Ramos (cell line): ENCODE measurements around the gene CALCOCO2.
"Not testable (repeated sequence)": the region's sequence is repeated elsewhere in the genome, so short reads cannot be mapped to it uniquely, and the experiment has no call there.

ENCODE experiments used
- in situ Hi-C: fragments of 300-500 bp; cut with MboI; formaldehyde crosslinking; loops from one replicate; pipeline ENCODE4 v1.14.3; 2022; ENCODE audit warnings: low sequenced_read_pairs; ENCODE audit not compliant: unreplicated experiment

The CALCOCO2 gene

GRCh38 chr17:48871551-48872351, 40.9 kb downstream of the CALCOCO2 start:
- in situ Hi-C loops: no loop called here

GRCh38 chr17:48872409-48872808, 41.6 kb downstream of the CALCOCO2 start:
- in situ Hi-C loops: not testable (repeated sequence)

GRCh38 chr17:48873209-48873608, 42.4 kb downstream of the CALCOCO2 start:
- in situ Hi-C loops: no loop called here

GRCh38 chr17:48873696-48874443, 43.0 kb downstream of the CALCOCO2 start:
- in situ Hi-C loops: no loop called here

GRCh38 chr17:48878920-48879898, 48.4 kb downstream of the CALCOCO2 start:
- in situ Hi-C loops: loop anchor here (5.0 kb wide), 2 partner anchors 67 to 202 kb away; no protein-coding TSS in a partner anchor

GRCh38 chr17:48882272-48882671, 51.4 kb downstream of the CALCOCO2 start:
- in situ Hi-C loops: no loop called here

- in situ Hi-C loops: no loop called here
These were observed 52.3 kb downstream of the CALCOCO2 start for GRCh38 chr17:48883171-48883570.

GRCh38 chr17:48890086-48890485, 59.3 kb downstream of the CALCOCO2 start:
- in situ Hi-C loops: no loop called here

GRCh38 chr17:48892940-48893645, 62.3 kb downstream of the CALCOCO2 start:
- in situ Hi-C loops: no loop called here

GRCh38 chr17:48893646-48894508, 63.0 kb downstream of the CALCOCO2 start:
- in situ Hi-C loops: no loop called here

GRCh38 chr17:48894886-48895285, 64.1 kb downstream of the CALCOCO2 start:
- in situ Hi-C loops: no loop called here

GRCh38 chr17:48901241-48901640, 70.4 kb downstream of the CALCOCO2 start:
- in situ Hi-C loops: no loop called here

- in situ Hi-C loops: no loop called here
These were observed 72.6 kb downstream of the CALCOCO2 start for GRCh38 chr17:48903401-48903800.

GRCh38 chr17:48904428-48904827, 73.6 kb downstream of the CALCOCO2 start:
- in situ Hi-C loops: no loop called here

GRCh38 chr17:48905987-48906515, 75.2 kb downstream of the CALCOCO2 start:
- in situ Hi-C loops: no loop called here

GRCh38 chr17:48907713-48908046, 76.8 kb downstream of the CALCOCO2 start:
- in situ Hi-C loops: no loop called here

- in situ Hi-C loops: no loop called here
These were observed 77.4 kb downstream of the CALCOCO2 start, which contains the start of gene UBE2Z for GRCh38 chr17:48908047-48908843. UBE2Z (plus strand) TSS chr17:48908407; CDS start chr17:48908504, 97 bp downstream.
